Activated CD4-positive, CD25-positive, alpha-beta regulatory T cell treated with anti-CD3 and anti-CD28 coated beads, Interleukin-2, amount 50 U/mL, for 24 hours (primary cell): Measurements from ENCODE around the gene DCXR.

Source experiments
- ATAC-seq, 2 donors: fragments of 150-1000 bp; cut with Tn5 transposase; one replicate each; pipeline ENCODE4 v1.10.0; 2021; ENCODE audit warnings: mild to moderate bottlenecking in 1 of 2, moderate library complexity in 1 of 2

Gene DCXR

DNA sequence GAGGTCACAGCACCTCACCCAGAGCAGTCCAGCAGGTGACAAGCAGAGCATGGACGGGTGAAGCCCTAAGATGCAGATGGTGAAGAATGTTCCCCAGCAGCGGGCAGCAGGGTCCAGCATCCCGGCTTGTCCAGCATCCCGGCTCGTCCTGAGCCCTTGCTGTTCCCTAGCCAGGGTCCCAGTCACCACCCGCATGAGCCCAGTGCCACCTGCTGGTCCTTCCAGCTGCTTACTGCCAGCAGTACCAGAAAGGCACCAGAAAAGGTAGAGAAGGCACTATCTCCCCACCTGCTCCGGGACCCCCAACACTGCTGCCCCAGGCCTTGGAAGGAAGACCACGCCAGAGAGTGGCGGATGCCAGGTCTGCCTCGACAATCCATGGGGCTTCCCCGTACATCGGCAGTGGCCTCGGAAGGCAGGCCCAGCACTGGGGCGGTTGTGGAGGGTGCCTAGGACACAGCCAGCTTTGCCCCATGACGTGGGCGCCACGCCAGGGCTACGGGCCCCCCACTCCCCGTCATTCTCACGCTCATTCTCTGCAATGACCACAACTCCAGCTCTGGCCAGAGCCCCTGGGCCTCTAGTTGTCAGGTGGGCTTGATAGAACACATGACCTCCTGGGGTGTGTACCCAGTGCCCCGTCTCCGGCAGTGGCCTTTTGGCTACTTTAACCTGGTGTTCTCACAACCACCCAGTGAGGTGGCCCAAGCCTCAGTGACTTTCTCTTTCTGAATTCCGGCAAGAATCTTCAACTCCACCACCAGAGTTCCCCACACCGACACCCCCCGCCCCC, 16.2 kb downstream of the DCXR start:
- ATAC-seq = no peak

DNA sequence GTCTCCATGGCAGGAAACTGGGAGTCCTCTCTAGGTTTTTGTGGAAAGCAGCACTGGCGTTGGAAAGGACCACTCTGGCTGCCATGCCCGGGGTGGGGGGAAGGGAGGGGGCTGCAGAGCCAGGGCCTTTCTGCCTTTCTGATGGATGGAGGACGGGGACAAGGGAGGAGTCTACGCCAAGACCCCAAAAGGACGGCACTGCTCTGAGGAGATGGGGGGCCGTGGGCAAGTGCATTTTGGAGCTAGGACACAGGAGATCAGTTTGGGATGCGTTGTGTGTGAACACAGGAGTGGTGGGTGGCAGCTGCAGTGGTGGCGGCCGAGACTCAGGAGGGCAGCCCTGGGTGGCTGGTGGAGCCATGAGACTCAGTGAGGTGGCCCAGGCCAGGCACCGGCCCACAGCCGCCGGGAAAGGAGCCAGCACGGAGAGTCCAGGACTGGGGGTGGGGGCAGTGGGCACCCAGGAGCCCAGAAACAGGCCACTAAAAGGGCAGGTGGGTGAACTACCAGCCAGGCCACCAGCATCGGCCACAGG, 16.9 kb downstream of the DCXR start:
- ATAC-seq = no peak

DNA sequence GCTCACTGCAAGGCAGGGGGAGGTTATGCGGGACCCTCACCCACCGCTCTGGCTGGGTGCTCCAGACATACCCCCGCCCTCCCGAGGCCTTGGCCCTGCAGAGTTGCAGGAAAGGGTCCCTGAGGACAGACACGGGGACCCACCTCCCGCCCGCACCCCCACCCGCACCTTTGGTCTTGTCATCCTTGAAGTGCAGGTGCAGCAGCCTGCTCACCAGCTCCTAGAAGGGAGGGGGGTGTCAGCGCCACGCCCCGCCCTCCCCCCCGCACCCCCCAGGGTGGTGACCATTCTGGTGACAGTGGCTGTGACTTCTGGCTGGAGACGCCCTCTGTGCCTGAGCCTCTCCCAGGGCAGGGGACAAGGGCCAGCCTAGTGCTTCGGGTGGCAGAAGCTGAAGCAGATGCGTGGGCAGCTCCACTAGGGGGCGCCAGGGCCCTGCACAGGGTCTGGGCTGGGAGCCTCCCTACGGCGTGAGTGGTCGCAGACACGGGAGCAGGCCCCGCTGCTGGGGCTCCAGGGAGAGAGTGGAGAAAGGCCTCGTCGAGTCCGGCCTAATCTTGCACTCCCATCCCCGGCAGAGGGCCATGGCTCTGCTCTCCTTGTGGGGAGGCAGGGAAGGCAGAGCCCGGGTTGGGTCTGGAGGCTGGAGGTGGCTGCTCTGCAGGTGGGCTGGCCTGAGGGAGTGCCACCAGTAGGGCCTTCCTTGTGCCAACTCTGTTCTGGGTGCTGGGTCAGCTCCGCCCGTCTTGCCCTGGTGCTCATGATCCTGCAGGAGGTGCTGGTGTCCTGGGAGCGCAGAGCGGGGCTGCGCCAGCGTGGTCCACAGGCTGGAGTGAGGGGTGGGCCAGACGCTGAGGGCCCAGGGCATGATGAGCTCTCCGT, 17.6 kb downstream of the DCXR start:
- no peak for ATAC-seq

DNA sequence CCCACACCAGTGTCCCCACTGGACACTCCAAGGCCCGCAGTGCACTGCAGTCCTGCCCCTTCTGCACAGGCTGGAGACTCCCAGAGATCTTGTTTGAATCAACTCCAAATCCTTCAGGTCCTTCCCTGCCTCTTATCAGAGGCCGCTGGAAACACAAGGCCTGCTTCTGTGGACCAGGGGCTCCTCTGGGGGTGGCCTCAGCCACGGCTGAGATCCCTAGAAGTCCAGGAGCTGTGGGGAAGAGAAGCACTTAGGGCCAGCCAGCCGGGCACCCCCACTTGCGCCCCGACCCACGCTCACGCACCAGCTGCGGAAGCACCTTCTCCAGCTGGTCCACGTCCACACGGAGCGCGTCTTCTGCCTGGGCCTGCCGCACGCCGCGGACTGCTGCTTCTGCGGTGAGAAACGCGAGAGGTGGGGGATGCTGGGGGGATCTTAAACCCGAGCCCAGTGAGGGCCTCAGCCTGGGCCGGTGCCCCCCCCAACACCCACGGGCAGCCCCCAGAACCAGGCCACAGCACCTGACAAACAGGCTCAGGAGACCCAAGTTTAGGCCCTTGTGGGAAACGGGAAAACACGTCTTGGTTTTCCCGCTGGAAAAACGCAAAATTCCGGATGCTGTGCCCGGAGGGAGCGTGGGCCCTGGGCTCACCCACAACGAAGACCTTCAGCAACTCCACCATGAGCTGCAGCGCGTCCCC, 18.4 kb downstream of the DCXR start:
- no peak for ATAC-seq

DNA sequence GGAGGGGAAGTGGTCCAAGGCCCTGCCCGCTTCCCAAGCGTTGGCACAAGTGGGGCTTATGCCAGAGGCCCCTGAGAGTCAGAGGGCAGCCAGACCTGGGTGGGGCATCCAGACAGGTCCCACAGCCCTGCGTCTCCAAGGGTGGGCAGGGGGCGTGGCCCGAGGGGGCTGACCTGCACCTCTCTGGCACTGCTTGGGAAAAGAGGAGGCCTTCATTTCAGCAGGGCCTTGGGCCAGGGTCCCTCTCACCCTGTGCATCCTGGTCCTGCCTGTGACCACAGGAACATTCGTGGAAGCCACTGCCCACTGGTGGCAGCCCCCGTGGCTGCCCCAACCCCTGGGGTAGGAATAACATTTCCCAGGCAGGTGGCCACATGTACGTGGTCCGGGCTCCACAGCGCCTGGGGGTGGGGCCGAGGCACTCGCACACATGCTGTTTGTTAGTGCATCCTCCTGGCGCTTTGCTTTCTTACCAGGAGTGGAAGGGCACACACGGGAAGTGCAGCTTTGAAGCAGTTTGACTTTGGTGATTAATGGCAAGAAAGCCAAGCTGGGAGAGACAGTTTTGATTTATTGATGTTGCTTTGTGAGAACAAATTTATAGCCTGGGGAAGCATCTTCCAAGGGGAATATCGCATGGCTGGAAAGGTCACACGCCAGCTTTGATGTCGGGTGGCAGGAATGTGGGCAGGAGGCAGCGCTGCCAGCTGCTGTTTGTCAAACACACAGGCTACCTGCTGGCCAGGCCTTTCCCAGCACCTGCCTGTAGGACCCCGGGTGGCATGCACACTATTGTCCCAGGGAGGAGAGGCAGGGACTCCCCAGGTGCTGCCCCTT, 19.1 kb downstream of the DCXR start:
- ATAC-seq = no peak

DNA sequence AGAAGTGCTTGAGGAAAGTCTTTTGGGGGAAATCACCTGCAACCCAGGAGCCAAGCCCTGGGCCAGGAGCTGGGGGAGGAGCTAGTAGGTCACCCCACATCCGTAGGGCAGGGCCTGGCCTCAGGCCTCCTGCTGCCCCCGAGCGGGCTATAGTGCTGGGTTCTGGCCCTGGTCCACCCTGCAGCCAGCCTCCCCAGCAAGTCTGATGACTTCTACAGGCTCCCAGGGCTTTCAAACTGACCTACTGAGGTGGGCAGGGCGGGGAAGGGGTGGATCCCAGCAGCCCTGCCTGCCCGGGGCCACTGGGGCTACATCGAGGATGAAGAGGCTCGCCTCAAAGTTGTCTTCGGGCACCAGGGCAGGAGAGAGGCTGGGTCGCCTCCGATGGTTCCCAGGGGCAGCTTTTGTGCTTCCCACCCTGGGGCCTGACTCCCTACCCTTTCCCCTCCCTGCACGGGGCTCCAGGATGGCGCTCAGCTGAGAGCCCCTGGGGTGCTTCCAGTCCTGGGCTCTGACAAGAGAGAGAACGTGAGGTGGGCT, 19.8 kb downstream of the DCXR start:
- no peak for ATAC-seq

DNA sequence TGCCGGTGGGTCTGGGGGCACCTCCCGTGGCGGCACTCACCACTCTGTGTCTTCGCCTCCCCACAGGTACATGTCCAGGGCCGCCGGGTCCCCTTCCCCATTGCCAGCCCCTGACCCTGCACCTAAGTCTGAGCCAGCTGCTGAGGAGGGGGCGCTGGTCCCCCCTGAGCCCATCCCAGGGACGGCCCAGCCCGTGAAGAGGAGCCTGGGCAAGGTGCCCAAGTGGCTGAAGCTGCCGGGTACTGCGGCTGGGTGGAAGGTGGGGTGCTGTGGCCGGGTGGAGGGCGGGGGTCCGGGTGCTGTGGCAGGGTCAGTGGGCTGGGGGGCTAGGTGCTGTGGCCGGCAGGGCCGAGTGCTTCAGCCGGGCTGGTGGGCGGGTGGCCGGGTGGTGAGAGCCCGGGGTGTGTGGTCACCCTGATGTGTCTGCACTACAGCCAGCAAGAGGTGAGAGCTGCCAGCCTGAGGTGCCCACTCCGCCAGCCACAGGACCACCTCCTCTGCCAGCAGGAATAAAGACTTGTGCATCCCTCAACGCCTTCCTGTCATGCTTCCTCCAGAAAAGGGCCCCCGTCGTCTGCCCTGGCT, 20.5 kb downstream of the DCXR start:
- ATAC-seq = no peak

DNA sequence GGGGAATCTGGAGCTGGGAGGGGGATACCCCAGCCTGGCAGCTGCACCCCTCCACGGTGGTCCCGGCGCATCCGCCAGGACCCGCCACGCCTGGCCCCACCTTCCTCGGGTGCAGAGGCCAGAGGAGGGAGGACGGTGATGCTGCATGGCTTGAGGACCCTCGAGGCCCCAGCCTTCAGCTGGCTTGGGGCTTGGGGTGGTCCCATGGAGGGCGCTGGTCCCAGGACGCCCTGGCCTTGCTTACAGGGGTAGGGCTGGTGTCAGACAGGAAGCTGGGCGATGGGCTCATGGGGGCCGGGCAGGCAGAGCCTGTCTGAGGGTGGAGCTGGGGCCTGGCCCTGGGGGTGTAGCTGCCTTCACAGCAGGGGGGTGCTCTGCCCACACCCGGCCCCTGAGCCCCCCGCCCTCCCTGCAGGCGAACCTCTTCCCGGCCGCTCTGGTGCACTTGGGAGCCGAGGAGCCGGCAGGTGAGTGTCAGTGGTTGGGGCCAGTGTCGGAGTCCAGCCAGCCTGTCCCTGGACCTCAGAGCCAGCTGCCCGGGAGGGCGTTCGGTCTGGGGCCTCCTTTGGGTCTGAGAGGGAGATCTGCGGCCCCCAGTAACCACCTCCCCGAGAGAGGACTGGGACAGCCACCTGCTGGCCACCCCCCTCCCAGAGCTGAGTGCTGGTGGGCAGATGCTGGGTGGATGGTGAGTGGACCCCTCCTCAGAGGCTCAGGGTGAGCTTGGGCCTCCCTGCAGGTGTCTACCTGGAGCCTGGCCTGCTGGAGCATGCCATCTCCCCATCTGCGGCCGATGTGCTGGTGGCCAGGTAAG, 21.2 kb downstream of the DCXR start:
- no peak for ATAC-seq

DNA sequence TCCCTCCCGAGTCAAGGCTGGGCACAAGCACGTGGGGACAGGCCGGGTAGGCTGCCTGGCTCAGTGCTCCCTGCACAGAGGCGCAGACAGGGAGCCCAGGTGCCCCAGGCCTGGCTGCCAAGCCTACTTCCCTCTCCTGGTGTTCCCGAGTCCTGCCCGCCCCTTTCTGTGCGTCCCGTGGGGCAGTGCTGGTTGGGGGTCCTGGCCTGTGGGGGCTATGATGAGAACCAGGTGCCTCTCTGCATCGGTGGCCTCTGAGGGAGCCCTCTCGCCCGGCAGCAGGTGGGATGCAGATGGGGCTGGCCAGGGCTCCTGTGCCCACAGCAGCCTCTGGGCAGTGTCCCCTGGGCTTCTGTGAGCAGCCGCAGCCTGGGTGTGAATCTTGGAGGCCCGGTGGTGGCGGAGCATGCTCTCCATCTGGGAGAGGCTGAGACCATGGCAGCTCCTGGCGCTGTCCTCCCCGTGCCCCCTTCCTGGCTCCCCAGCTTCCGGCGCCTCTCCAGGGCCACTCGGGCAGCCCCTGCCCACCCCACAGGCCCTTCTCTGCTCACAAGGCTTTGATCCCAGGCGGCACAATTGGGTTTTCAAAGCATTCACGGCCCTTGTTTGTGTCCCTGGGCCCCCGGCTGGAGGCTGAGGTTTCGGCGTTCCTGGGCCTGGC, 22.1 kb downstream of the DCXR start:
- no peak for ATAC-seq

DNA sequence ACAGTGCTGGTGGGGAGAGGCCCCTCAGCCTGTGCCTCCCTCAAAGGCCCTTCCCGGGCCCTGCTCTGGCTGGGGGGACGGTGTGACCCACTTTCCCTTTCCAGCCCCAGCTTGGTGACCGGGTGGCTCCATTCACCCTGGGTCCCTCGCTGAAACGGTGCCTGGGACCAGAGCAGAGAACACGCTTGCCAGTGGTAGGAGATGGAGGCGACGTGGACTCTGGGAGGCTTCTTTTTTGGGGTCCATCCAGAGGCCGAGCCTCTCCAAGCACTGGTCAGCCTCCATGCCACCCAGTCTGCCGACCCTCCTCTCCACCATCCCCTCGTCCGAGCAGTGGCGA, 22.6 kb downstream of the DCXR start:
- no peak for ATAC-seq

DNA sequence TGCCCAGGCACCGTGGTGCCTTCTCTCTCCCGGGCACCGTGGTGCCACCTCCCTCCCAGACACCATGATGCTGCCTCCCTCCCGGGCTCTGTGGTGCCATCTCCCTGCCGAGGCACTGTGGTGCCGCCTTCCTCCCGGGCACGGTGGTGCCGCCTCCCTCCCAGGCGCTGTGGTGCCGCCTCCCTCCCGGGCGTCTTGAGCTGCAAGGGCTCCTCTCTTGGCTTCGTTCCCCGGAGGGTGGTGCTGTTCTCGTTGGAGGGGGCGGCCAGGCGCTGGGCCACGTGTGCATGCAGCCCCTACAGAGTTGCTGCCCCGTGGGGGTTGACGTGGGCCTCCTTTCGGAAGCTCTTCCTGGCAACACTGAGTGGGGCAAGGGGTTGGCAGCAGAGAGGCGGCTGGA, 23.1 kb downstream of the DCXR start:
- no peak for ATAC-seq

DNA sequence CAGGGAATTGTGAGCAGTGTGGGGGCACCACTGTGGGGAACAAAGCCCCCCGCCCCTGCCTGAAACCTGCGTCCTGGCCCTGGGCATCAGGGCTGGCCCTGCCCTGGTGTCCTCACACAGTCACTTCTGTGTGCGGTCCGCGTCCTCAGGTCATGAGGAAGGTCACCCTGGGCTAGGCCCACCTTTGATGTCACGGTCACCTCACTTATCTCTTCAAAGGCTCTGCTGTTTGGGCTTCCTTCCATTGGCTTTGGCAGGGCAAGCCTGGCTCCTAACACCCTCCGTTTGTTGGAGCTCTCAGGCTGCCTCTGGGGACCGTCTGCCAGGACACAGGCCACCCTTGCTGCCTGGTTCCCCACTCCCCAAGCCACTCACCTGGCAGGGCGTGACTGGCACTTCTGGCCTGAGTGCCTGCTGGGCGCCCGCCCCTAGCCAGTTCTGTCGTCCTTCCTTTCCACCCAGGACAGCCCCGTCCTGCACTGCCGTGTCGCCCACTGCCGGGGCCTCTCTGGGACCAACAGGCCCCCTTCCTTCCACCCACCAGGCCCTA, 23.6 kb downstream of the DCXR start:
- ATAC-seq = no peak

DNA sequence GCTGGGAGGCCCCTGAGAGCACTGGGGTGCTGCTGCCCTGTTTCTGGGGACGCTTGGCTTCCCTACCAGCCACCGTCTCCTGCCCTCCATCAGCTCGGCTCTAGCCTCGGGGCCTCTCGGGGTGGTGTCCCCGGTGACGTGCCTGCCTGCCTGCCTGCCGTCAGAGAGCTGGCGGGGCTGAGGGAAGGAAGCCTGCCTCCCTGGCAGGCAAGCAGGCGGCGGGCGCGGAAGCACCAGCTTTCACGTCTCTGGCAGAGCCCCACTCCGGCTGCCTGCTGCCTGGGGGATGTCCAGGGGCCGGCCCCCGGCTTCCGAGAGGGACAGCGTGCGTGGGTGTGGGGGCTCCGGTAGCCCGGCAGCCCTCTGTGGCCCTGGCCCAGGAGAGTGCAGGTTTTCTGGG, 24.2 kb downstream of the DCXR start:
- ATAC-seq = no peak

DNA sequence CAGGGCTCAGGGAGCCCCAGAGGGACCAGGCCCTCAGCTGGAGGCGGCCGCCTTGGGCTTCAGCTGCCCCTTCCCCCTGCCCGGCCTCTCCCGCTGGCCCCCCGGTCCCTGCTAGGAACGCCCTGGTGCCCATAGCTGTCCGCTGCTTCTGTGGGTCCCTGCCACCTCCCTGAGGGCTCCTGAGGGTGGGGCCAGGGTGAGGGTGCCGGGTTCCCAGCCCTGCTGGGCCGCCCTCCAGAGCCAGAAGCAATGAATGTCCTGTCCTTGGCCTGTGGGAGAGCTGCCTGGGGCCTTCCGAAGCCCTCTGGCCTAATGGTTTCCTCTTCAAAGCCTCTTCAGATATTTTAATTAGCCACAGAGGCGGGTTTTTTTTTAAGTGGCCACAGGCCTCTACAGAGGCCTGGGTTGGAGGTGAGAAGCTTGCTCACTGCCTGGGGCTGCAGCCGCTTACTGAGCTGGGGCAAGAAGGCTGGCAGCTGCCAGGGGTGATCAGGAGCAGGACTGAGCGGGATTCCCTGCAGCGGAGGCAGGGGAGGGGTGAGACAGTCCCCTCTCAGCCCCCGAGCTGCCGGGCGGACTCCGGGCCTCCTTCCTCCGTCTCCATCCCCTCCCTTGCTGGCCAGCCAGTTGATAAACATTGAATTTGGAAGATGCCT, 24.7 kb downstream of the DCXR start:
- ATAC-seq = no peak

DNA sequence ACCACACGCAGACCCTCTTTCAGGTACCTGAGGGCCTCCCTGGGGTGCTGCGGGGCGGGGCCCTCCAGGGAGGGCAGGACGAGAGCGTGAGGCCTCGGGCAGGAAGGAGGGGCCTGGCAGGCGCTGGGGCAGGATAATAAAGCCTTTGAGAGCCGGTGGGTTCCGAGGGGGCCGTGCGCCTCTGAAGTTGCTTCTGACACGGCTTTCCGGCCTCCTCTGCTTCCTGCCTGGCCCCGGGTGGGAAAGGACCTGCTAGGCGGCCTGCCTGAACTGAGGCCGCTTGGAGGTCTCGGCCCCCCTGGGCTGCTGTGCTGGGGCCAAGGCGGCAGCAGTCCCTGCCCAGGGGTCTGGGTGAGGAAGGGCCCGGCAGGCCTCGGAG, 25.2 kb downstream of the DCXR start:
- no peak for ATAC-seq

DNA sequence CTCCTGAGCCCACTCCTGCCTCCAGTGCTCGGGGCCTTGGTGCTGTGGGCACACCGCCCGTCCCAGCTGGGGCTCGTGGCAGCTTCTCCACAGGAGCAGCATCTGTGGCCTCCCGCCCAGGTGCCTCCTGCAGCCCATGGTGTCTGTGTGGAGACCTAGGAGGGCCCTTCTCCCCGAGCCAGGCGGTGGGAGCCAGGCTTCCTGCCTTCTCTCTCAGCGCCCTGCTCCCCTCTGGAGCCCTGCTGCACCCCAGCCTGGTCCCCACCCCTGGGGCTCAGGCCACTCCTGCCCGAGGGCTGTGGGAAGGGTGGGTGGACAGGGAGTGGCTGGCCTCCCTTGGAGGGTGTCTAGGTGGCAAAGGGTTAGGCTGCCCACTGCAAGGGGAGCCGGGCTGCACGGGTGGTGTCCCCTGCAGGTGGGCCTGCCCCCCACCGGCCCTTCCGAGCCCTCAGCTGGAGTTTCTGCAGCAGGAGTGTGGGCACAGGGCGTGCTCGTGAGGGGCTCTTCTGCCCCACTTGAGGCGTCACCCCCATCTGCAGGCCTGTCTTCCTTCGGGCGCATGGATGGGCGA, 25.8 kb downstream of the DCXR start:
- no peak for ATAC-seq

DNA sequence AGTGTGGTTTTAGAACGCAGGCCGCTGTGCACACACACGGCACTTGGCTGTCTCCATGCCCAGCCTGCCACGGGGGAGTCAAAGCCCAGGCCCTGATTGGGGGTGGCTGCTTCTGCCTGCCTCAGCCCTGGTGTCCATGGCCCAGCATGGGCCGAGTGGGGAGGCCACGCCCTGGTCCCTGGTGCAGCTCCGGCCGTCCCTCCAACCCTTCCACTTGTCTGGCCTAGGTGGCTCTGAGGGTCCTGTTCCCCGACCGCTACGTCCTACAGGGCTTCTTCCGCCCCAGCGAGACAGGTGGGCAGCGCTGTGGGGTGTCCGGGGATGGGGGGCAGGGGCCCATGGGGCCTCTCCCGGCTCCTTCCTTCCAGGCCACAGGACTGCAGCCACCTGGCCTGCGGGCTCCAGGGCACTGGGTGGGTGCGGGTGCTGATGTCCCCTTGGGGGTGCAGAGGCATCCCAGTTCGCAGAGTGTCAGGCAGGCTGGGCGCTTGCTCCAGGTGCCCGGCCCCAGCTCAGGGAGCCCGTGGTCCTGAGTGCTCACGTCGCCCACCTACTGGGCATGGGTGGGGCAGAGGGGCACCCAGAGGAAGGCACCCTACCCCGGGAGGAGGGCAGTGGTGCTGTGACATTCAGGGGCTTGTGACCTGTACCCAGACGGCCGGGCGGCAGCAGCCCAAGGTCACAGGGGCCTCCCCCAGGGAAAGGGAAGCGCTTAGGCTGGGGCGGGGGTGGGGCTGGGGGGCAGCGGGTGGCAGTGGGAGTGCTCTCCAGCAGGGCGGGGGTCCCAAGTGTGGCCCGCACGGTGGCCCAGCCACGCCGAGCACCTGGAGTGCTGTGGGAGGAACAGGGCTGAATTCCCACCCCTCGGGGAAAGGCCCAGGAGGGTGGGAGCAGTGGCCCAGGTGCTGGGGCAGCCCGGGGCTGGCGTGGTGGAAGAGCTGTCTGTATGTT, 26.6 kb downstream of the DCXR start:
- no peak for ATAC-seq

DNA sequence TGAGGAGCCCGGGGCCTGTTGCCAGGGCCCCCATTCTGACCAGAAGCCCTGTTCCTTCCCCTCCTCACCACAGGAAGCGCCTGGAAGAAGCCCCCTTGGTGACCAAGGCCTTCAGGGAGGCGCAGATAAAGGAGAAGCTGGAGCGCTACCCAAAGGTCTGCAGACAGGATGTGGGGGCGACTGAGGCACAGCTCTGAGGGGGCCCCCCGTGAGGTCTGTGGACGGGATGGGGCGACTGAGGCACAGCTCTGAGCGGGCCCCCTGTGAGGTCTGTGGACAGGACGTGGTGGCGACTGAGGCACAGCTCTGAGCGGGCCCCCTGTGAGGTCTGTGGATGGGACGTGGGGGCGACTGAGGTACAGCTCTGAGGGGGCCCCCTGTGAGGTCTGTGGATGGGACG, 28.1 kb downstream of the DCXR start:
- ATAC-seq = no peak
